ENCODE measurements around the gene EHMT1. TPM values are rescaled to one million over a fixed set of nuclear protein-coding genes. Genes with fewer than 3 reads are reported as not detected.

Gene EHMT1
- total RNA-seq, 1 experiment from 2014 or later, result 112 TPM

GRCh38 chr9:137716694-137717287 lies 98.0 kb downstream of the EHMT1 start:
- H4K20me1 ChIP-seq (ENCODE audit: control insufficient read depth, insufficient read depth, insufficient read length), result no peaks in the 10 kb centered on the region
- H3K4me1 Mint-ChIP-seq, result peaks cover 6 to 8% of the 10 kb centered on the region in 2 experiments
- H3K23me2 ChIP-seq (ENCODE audit: insufficient read length, low read depth, low read length, poor library complexity, severe bottlenecking), result no peaks in the 10 kb centered on the region
- no peak overlapping the region; a peak in 1 of 7 replicates for H3K27ac Mint-ChIP-seq
- H2BK120ac ChIP-seq (ENCODE audit: low read depth, low read length, poor library complexity, severe bottlenecking), result no peak overlapping the region
- peaks cover 30 to 37% of the 10 kb centered on the region in 2 experiments for H3K9me3 Mint-ChIP-seq
- no peak overlapping the region for H3K9ac ChIP-seq (ENCODE audit: extremely low read depth, insufficient read length, low read length)
- no peak for DNase-seq
- no peak overlapping the region for H4K8ac ChIP-seq (replicated peaks; ENCODE audit: insufficient read length, low read depth, low read length)
- H3K4me2 ChIP-seq (ENCODE audit: insufficient read depth, insufficient read length, low read length), result no peak overlapping the region
- no peaks in the 10 kb centered on the region for H3K27me3 ChIP-seq (ENCODE audit: insufficient read depth, low read length)
- no peak overlapping the region for H3T11ph ChIP-seq (ENCODE audit: low read length)
- no peak overlapping the region for H2BK15ac ChIP-seq (ENCODE audit: low read depth, low read length)
- peaks cover 7% of the 10 kb centered on the region; the same call in 1 of the 2 replicates for H3K79me2 ChIP-seq (ENCODE audit: insufficient read depth, low read length)
- no peak for TF ChIP-seq CTCF (conservative IDR thresholded peaks at IDR 0.05)
- peaks cover 1% of the 10 kb centered on the region; the same call in 1 of the 2 replicates for H3K27me3 Mint-ChIP-seq (ENCODE audit: low read depth)
- H3K27ac ChIP-seq (ENCODE audit: insufficient read length, low read depth, low read length), result no peak overlapping the region
- no peak overlapping the region for H4K5ac ChIP-seq (ENCODE audit: insufficient read length, low read depth, low read length)
- no peak overlapping the region for H2BK12ac ChIP-seq (ENCODE audit: insufficient read length, low read depth, low read length)
- no peak overlapping the region for H3K14ac ChIP-seq (ENCODE audit: insufficient read depth, low read length)
- no peak overlapping the region for H2AFZ ChIP-seq (ENCODE audit: low read length)
- H2AK5ac ChIP-seq (ENCODE audit: insufficient read length, low read length), result no peak overlapping the region
- H3K18ac ChIP-seq (ENCODE audit: insufficient read length, low read depth, low read length), result no peak overlapping the region
- H3K23ac ChIP-seq (ENCODE audit: insufficient read length, low read depth, low read length), result no peak overlapping the region
- H3K56ac ChIP-seq (ENCODE audit: insufficient read length, low read depth, low read length), result no peak overlapping the region
- H4K91ac ChIP-seq (ENCODE audit: insufficient read length, low read depth, low read length), result no peak overlapping the region
- H3K4ac ChIP-seq (ENCODE audit: low read depth, low read length), result no peak overlapping the region
- no peak overlapping the region for H2BK5ac ChIP-seq (ENCODE audit: insufficient read length, low read length)
- no peak overlapping the region for H2BK20ac ChIP-seq (ENCODE audit: low read depth, low read length, poor library complexity, severe bottlenecking)
- peaks cover 3% of the 10 kb centered on the region for H3K79me1 ChIP-seq (ENCODE audit: insufficient read depth, low read depth, low read length, poor library complexity, severe bottlenecking)
- H3K36me3 Mint-ChIP-seq (ENCODE audit: insufficient read depth in 1 of 3, low read depth in 3 of 3), result peaks cover 73 to 84% (median 74%) of the 10 kb centered on the region in 3 experiments
- H3K9me3 ChIP-seq (ENCODE audit: control insufficient read depth, low read depth, low read length), result peaks cover 5% of the 10 kb centered on the region
- no CpG with 5 or more reads among the region's 25 CpGs for WGBS (ENCODE audit: extremely low coverage, insufficient read length, low lambda C conversion rate)
- no peak overlapping the region for H3K4me3 Mint-ChIP-seq
- no peaks in the 10 kb centered on the region for H3K4me1 ChIP-seq (ENCODE audit: insufficient read depth, low read length)

All from H9 (cell line).